HG02763 (cell line): ENCODE results near the gene AKAP7.
"Not testable (repeated sequence)": the region's sequence is repeated elsewhere in the genome, so short reads cannot be mapped to it uniquely, and the experiment has no call there.

Source experiments
- ATAC-seq: cut with Tn5 transposase; IDR thresholded peaks from one replicate; pipeline ENCODE4 v1.9.1; 2021; ENCODE audit warnings: mild to moderate bottlenecking, moderate library complexity; ENCODE audit not compliant: unreplicated experiment

The AKAP7 gene

DNA sequence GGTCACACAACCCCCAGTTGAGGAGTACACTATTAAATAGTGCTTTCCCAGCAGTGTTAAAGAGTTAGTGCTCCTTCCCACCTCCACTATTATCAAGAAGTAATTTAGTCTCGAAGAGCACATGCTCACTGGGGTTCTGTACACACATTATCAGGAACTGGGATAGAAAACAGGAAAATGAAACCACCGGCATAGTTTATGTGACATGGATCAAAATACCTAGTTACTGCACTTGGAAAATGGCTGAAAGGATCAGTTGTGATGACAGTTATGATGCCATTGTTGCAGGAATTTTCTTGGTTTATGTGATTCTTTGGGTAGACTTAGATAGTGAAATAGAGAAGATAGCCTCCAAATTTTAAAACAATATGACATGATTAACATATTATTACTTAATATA lies 152.9 kb downstream of the AKAP7 start:
- ATAC-seq, result no peak

DNA sequence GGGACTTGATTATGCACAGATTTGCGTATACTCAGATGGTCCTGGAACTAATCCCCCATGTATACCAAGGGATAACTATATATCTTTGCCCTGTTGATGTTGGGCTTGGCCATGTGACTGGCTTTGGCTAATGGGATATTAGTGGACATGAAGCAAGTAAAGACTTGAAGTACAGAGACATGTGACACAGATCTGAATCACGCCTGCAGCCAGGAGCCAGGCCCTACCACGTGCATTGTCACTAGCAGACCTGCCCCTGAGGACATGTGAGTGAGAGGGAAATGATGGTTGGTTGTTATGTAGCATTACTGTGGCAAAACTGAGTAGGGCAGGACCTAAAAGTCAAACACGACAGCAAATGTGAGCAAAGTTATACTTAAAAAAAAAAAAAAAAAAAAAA lies 155.7 kb downstream of the AKAP7 start:
- ATAC-seq, result no peak

DNA sequence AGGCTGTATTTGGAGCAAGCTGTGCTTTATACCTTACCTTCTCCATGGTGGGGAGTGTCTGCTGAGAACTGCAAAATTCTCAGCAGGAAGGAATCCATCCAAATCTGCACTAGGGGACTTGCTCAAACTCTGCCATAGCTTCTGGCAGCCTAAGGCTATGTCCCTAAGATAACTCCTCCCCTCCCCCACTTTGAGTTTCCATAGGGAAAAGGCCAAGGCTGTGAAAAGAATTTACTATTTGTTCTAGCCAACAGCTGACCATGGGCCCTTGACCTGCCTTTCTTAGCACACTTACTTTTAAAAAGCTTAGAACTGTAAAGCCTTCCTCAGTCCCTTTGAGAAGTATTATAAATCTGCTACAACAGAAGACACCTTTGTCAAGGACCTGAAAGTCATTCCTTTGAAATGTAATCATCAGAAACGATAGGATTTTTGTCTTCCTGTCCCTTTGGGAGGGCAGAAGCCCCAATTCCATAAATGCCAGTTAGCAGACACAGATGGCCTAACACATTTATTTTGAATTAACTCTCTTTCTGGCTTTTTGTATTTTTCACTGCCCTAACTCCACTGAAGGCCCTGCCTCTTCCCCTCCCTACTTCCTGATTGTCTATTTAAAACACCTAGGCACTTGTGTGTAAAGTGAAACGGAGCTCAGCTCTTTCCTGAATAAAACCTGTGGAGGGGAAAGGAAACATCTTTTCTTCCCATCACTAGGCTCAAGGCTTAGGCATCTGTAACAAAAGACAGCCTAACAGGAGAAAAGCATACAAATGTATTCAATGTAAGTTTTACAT lies 157.1 kb downstream of the AKAP7 start:
- no peak for ATAC-seq

DNA sequence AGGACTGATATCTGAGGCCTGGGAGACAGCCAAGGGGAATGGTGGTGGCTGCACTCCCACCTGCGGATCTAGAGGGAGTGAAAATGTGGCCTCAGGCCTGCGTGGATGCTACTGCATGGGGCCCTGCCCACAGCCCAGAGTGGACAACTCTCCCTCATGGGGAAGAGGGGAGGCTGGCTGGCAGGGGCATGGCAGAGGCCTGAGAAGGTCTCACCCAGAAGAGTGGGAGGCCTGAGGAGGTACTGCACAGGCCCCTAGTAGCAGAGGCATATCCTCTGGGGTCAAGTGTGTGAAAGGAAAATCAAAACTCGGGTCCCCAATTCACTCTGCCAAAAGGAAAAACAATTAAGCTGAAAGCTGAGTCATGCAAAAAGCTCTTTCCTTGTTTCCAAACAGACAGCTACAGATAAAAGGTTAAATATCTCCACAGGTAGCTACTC lies 158.2 kb downstream of the AKAP7 start:
- no peak for ATAC-seq

DNA sequence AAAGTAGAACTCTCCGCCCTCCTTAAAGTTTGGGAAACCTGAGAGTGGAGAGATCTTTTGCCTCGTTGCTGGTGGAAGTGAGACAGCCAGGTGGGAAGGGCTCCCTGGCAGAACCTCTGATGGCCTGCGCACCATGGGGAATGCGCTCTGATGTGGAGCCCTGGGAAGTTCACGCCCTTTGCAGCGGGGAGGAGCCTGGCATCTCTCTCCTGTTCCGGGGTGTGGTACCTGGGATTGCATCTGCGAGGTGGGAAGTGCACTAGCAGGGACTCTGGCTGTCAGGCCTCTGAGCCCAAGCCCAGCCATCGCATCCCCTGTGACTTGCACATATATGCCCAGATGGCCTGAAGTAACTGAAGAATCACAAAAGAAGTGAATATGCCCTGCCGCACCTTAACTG lies 159.8 kb downstream of the AKAP7 start:
- no peak for ATAC-seq

DNA sequence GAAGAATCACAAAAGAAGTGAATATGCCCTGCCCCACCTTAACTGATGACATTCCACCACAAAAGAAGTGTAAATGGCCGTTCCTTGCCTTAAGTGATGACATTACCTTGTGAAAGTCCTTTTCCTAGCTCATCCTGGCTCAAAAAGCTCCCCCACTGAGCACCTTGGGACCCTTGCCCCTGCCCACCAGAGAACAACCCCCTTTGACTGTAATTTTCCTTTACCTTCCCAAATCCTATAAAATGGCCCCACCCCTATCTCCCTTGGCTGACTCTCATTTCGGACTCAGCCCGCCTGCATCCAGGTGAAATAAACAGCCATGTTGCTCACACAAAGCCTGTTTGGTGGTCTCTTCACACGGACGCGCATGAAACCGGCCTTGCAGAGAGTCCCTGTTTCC lies 165.6 kb downstream of the AKAP7 start:
- not testable (repeated sequence) for ATAC-seq

DNA sequence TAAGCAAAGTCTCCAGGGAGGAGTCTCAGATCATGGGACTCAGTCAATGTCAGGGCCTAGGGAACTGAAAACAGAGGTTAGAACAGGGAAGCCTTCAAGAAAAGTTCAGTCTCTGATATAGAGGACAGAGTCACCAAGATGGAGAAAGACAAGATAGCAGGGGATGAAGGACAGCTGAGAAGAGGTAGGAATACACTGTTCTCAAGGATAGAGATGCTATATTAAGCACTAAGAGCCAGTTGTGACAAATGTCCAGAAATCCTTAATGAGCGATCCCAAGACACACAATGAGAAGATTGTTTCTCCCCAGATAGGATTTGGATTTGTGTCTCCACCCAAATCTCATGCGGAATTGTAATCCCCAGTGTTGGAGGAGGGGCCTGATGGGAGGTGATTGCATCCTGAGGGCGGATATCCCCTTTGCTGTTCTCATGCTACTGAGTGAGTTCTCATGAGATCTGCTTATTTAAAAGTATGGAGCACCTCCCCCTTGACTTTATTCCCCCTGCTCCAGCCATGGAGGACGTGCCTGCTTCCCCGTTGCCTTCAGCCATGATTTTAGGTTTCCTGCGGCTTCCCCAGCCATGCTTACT lies 168.2 kb downstream of the AKAP7 start:
- ATAC-seq, result no peak

DNA sequence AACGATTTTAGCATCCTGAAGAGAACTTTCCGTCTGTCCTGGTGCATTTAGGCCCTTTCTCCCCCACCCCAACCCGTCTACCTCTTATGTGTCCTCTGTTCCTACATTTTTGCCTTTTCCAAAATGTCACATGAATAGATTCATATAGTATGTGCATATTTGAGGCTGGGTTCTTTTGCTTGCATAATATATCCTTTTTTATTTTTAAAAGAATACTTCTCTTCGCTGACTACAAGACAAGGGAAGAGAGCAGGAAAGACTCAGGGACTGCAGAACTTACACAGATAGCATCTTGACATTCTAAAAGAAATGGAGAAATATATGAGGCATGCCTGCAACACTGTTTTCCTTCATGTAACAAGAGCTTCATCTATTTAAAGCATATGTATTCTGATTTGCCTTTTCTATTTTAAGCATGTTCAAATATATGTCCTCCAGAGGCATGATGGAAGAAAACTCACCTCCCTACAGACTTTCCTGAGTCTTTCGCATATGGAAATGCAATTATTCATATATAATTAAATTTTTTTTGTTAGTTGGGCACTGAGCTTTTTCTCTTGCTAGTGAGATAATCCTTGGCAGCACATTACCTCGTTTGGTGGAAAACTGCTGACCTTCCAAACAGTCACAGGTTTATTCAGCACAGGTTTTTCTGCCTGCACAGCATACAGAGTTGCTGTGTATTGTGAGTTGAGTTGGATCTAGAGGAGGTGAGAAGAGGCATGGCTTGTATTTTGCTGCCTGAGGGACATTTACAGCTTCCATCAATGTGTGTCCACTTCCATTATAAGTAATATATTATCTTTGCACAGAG lies 170.0 kb downstream of the AKAP7 start:
- ATAC-seq, result no peak

DNA sequence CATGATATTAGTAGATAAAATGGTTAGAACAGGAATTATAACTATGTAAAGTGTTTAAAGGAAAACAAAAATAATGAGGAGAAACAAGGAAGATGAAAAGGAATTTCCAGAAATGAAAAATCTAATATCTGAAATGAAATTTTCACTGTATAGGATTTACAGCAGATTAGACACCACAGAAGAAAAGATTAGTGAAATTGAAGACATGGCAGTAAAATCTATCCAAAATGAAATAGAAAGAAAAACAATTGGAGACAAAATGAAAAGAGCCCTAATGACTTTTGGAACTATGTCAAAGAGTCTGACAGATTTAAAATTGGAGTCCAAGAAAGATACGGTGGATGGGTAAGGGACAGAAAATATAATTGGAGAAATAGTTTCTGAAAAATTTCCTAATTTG lies 174.2 kb downstream of the AKAP7 start:
- no peak for ATAC-seq

DNA sequence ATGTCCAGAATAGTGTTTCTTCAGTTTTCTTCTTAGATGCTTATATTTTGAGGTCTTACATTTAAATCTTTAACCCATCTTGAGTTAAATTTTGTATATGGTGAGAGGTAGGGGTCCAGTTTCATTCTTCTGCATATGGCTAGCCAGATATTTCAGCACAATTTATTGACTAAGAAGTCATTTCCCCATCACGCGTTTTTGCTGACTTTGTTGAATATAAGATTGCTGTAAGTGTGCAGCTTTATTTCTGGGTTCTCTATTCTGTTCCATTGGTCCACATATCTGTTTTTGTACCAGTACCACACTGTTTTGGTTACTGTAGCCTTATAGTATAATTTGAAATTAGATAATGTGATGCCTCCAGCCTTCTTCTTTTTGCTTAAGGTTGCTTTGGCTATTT lies 179.6 kb downstream of the AKAP7 start:
- no peak for ATAC-seq

DNA sequence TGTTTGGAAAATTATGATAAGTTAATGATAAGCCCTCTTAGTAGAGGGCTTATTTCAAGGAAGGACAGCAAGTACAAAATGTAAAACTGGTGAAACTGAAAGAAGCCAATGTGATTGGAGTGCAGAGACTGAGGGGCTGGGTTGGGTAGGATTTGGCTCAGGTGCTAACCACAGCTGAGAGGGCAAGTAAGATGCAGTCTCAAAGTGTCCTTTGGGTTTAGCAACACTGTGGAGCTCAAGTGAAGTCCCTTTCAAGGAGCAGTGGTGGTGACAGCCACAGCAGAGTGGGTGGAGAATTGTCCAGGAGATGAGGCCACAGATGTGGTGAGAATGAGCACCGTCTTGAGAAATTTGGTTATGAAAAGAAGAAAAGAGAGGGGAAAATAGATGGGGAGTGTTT lies 181.4 kb downstream of the AKAP7 start:
- ATAC-seq, result no peak

DNA sequence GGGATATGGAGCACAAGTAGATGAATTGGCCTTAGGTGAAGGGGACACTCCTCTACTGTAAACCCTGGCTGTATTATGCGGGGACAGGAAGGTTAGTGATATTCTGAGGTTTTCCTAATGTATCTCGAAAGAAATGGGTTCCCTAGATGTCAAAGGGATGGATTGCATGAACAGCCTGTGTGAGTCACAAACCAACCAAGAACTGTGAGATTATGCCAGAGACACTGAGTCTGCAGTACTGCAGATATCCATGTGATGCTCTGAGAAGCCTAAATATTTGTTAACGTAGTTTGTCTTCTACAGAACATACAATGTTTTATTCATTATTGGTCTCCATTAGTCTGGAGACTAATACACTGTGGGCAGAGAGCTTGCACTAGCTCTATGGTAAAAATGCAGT lies 182.2 kb downstream of the AKAP7 start:
- ATAC-seq, result no peak

DNA sequence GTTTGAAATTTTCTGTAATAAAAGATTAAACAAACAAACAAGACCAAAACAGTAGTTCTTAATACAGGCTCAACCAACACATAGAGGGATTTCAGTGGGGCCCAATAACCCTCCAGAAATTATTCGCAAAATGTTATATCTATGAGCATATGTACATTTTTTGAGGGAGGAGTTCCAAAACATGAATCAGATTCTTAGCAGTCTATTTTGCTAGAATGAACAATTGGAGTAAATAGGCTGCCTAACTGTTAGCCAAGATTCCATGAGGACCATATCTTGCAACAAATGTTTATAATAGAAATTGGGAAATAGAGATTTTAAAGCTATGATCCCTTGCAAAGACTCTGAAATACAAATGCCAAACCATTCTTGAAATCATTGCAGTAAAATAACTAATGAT lies 186.3 kb downstream of the AKAP7 start:
- no peak for ATAC-seq

DNA sequence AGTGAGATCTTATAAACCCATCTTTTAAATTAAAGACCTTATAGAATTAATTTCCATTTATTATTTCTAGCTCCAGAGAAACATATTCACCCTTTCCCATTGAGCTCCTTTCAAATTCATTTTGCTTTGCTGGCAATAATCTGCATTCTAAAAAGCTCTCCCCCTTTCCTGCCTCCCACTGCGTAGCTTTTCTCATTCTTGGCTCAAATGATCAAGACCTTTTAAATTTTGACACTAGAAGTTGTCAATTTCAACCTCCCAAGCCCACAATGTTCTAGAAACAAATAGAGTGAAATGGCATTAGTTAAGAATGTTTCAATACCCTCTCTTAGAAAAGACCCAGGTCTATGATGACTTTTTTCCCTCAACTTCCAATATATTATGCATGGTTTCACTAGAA lies 186.9 kb downstream of the AKAP7 start:
- no peak for ATAC-seq

DNA sequence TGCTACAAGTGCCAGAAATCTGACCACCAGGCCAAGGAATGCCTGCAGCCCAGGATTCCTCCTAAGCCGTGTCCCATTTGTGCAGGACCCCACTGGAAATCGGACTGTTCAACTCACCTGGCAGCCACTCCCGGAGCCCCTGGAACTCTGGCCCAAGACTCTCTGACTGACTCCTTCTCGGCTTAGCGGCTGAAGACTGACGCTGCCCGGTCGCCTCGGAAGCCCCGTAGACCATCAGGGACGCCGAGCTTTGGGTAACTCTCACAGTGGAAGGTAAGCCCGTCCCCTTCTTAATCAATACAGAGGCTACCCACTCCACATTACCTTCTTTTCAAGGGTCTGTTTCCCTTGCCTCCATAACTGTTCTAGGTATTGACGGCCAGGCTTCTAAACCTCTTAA lies 190.4 kb downstream of the AKAP7 start:
- not testable (repeated sequence) for ATAC-seq

DNA sequence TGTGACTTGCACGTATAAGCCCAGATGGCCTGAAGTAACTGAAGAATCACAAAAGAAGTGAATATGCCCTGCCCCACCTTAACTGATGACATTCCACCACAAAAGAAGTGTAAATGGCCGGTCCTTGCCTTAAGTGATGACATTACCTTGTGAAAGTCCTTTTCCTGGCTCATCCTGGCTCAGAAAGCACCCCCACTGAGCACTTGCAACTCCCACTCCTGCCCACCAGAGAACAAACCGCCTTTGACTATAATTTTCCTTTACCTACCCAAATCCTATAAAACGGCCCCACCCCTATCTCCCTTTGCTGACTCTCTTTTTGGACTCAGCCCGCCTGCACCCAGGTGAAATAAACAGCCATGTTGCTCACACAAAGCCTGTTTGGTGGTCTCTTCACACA lies 193.5 kb downstream of the AKAP7 start:
- ATAC-seq, result not testable (repeated sequence)

DNA sequence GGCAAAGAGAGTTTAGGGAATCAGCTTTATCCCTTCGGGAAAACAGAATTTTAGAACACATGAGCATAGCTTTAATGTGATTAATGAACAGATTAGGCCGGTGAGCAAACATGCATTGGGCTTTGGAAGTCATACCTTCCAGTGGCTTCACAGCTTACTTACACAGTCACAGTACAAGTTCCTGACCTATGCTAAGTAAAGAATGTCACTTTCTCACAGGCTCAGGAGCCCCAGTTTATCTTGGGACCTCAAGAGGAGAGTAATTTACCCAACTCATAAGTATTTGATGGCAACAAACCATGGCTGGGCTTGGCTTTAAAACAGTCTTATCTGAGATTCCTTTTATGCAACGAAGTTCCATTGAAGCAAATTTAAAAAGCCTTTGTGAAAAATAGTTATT lies 195.9 kb downstream of the AKAP7 start:
- no peak for ATAC-seq

DNA sequence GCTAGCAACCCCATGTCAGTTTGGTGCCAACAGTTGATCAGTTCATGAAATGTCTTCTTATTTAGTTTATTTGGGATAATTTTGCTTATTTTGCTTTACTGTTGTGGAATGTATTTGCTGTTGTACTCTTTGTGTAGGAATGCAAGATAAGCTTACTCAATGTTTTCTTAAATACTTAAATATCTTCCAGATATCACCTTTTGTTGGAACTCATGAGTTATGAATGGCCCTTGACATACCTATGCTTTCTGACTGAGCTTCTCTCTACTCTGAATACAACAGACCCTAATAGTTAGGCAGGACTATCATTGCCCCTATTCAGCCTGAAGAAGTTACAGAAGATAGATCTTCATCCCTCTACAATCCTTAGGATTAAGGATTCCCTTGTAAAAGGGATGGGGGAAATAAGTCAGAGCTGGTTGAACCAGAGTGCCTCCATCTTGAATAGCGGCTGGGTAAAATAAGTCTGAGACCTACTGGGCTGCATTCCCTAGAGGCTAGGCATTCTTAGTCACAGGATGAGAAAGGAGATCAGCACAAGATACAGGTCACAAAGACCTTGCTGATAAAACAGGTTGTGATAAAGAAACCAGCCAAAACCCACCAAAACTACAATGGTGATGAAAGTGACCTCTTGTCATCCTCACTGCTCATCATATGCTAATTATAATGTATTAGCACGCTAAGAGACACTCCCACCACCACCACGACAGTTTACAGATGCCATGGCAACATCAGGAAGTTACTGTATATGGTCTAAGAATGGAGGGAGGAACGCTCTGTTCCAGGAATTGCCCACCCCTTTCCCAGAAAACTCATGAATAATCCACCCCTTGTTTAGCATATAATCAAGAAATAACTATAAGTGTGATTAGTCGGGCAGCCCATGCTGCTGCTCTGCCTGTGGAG lies 196.9 kb downstream of the AKAP7 start:
- ATAC-seq, result no peak
